ENCODE data around the gene WDR33.

GRCh38 chr2:127840893-127841292 lies 29.9 kb upstream of the WDR33 start:
- no peak for TF ChIP-seq CTCF (IDR thresholded peaks at IDR 0.05)
- TF ChIP-seq POLR2A (IDR thresholded peaks at IDR 0.05) = no peak
